C4-2B (cell line): ENCODE measurements around the gene GAK.

Source experiments
- ZFX ChIP-seq: fragments of 450-650 bp; IDR thresholded peaks from 2 replicates; pipeline ENCODE4 v1.6.1; 2017
- TF ChIP-seq, protein P1 (sequence below): fragments of 450-650 bp; conservative IDR thresholded peaks from 2 replicates; pipeline ENCODE4 v1.5.1; 2017; ENCODE audit warnings: mild to moderate bottlenecking

DNA sequence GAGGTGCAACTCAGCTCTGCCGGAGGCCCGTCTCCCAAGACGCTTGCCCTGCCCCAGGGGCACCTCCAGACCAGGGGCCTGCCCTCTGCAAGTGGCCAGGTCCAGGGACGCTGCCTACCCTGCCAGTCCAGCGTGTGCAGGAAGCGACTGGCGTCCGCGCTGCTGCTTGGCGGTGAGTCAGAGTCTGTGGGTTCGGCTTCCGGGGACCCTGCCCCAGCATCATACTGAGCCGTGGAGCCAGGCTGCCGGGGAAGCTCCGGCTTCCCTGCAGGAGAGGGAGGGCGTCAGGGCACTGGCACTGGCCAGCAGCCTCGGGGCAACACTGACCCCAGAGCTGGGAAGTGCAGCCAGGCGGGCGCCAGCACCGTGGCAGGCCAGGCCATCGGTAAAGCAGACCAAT is 63.7 kb downstream of the GAK start:
- TF ChIP-seq, protein P1, sequence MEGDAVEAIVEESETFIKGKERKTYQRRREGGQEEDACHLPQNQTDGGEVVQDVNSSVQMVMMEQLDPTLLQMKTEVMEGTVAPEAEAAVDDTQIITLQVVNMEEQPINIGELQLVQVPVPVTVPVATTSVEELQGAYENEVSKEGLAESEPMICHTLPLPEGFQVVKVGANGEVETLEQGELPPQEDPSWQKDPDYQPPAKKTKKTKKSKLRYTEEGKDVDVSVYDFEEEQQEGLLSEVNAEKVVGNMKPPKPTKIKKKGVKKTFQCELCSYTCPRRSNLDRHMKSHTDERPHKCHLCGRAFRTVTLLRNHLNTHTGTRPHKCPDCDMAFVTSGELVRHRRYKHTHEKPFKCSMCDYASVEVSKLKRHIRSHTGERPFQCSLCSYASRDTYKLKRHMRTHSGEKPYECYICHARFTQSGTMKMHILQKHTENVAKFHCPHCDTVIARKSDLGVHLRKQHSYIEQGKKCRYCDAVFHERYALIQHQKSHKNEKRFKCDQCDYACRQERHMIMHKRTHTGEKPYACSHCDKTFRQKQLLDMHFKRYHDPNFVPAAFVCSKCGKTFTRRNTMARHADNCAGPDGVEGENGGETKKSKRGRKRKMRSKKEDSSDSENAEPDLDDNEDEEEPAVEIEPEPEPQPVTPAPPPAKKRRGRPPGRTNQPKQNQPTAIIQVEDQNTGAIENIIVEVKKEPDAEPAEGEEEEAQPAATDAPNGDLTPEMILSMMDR, result no peak
- TF ChIP-seq ZFX, result no peak
